HT-29 (cell line): Measurements from ENCODE around the gene SFXN5. TPM values are rescaled to one million over a fixed set of nuclear protein-coding genes. Genes with fewer than 3 reads are reported as not detected.
"Not testable (repeated sequence)": the region's sequence is repeated elsewhere in the genome, so short reads cannot be mapped to it uniquely, and the experiment has no call there.

Experiments
- DNase-seq: peaks from one replicate; pipeline ENCODE4 v3.0.0-alpha.2; 2015; ENCODE audit warnings: low spot score
- total RNA-seq: library from RNA; depleted of rRNA; stranded (reverse); fragments of >200 nt; shearing (Covaris generic); gene quantifications from 2 replicates; pipeline ENCODE4 v1.2.3, GENCODE V29; 2014

SFXN5 gene
- total RNA-seq, 1 experiment from 2014 or later = 49.4 TPM

- no peak for DNase-seq
Measured at GRCh38 chr2:73101626-73102256, 30.2 kb upstream of the SFXN5 start.

GRCh38 chr2:73100956-73101355 is 29.4 kb upstream of the SFXN5 start:
- no peak for DNase-seq

- DNase-seq = no peak
Measured at GRCh38 chr2:73099486-73099885, 28.0 kb upstream of the SFXN5 start.

- DNase-seq = no peak
Measured at GRCh38 chr2:73095910-73096309, 24.4 kb upstream of the SFXN5 start.

GRCh38 chr2:73093601-73094218 is 22.2 kb upstream of the SFXN5 start:
- not testable (repeated sequence) for DNase-seq

- DNase-seq = no peak
Measured at GRCh38 chr2:73092146-73092783, 20.8 kb upstream of the SFXN5 start.

- no peak for DNase-seq
Measured at GRCh38 chr2:73091696-73092095, 20.2 kb upstream of the SFXN5 start.

GRCh38 chr2:73091164-73091563 is 19.7 kb upstream of the SFXN5 start:
- DNase-seq = peak; percentile 1

GRCh38 chr2:73089270-73090030 is 17.9 kb upstream of the SFXN5 start:
- peak; percentile 48 for DNase-seq

GRCh38 chr2:73088703-73089102 is 17.2 kb upstream of the SFXN5 start:
- DNase-seq = no peak

GRCh38 chr2:73088211-73088610 is 16.7 kb upstream of the SFXN5 start:
- DNase-seq = no peak

GRCh38 chr2:73087311-73087710 is 15.8 kb upstream of the SFXN5 start:
- no peak for DNase-seq

GRCh38 chr2:73085691-73086090 is 14.2 kb upstream of the SFXN5 start:
- peak; percentile 87 for DNase-seq

- no peak for DNase-seq
Measured at GRCh38 chr2:73084971-73085370, 13.5 kb upstream of the SFXN5 start.

- DNase-seq = no peak
Measured at GRCh38 chr2:73083886-73084800, 12.6 kb upstream of the SFXN5 start.

- DNase-seq = no peak
Measured at GRCh38 chr2:73082523-73083410, 11.3 kb upstream of the SFXN5 start.

GRCh38 chr2:73081181-73081671 is 9.7 kb upstream of the SFXN5 start:
- DNase-seq = no peak

- no peak for DNase-seq
Measured at GRCh38 chr2:73080321-73081131, 9.0 kb upstream of the SFXN5 start.

GRCh38 chr2:73079636-73080035 is 8.1 kb upstream of the SFXN5 start:
- no peak for DNase-seq
